Common myeloid progenitor, CD34-positive (primary cell): ENCODE results near the gene CFAP300.

ENCODE experiments used
- CTCF ChIA-PET: fragments of 350-600 bp; sonication (Branson Sonifier 250); formaldehyde crosslinking; loops from one replicate; lab custom pipeline; 2021; ENCODE audit warnings: antibody characterized with exemption; lab: Charles Lee
- POLR2A ChIA-PET: fragments of 350-600 bp; sonication (Branson Sonifier 250); formaldehyde crosslinking; loops from one replicate; lab custom pipeline; 2021; ENCODE audit warnings: antibody characterized with exemption; lab: Charles Lee
- DNase-seq, 3 donors: peaks; one replicate each; pipeline versions ENCODE4 v3.0.0 to v3.0.0-alpha.2; 2013
- H3K27ac ChIP-seq, 2 experiments: 1 replicate in 1 of 2; 2 replicates in 1 of 2; pipeline ENCODE4 v1.7.0; 2013; ENCODE audit warnings: inconsistent platforms in 2 of 2, low read length in 2 of 2, mild to moderate bottlenecking in 2 of 2, low read depth in 1 of 2, moderate library complexity in 1 of 2; ENCODE audit not compliant: severe bottlenecking in 2 of 2, insufficient read depth in 1 of 2, poor library complexity in 1 of 2
- H3K27me3 ChIP-seq, 5 experiments: replicated peaks in 2 of 5; 1 replicate in 3 of 5; 2 replicates in 2 of 5; pipeline versions ENCODE4 v1.6.1 to v1.7.0; 2013; ENCODE audit warnings: low read length in 4 of 5, mild to moderate bottlenecking in 2 of 5, moderate library complexity in 2 of 5, inconsistent platforms in 1 of 5; ENCODE audit not compliant: insufficient read depth in 5 of 5, control insufficient read depth in 4 of 5
- H3K36me3 ChIP-seq, 4 experiments: 1 replicate in 2 of 4; 2 replicates in 2 of 4; pipeline versions ENCODE4 v1.6.1 to v1.7.0; 2013; ENCODE audit warnings: low read length in 3 of 4, control low read depth in 1 of 4, mild to moderate bottlenecking in 1 of 4; ENCODE audit not compliant: control insufficient read depth in 4 of 4, insufficient read depth in 4 of 4
- H3K4me1 ChIP-seq, 4 experiments: 1 replicate in 3 of 4; 2 replicates in 1 of 4; pipeline versions ENCODE4 v1.6.1 to v1.7.1; 2013; ENCODE audit warnings: low read length in 3 of 4, mild to moderate bottlenecking in 3 of 4, control low read depth in 1 of 4, inconsistent platforms in 1 of 4, moderate library complexity in 1 of 4; ENCODE audit not compliant: control insufficient read depth in 4 of 4, insufficient read depth in 4 of 4; ENCODE audit errors: control extremely low read depth in 1 of 4
- H3K4me3 ChIP-seq, 7 experiments: 1 replicate in 4 of 7; 2 replicates in 3 of 7; pipeline versions ENCODE4 v1.5.1 to v1.7.0; 2013; ENCODE audit warnings: mild to moderate bottlenecking in 7 of 7, low read length in 6 of 7, moderate library complexity in 6 of 7, inconsistent platforms in 2 of 7, low read depth in 2 of 7, control low read depth in 1 of 7; ENCODE audit not compliant: insufficient read depth in 4 of 7, control insufficient read depth in 1 of 7; ENCODE audit errors: extremely low read depth in 1 of 7
- H3K9me3 ChIP-seq, 5 experiments: 1 replicate in 4 of 5; 2 replicates in 1 of 5; pipeline versions ENCODE4 v1.6.1 to v1.7.1; 2013; ENCODE audit warnings: low read length in 4 of 5, mild to moderate bottlenecking in 2 of 5, inconsistent platforms in 1 of 5, low read depth in 1 of 5, moderate library complexity in 1 of 5; ENCODE audit not compliant: control insufficient read depth in 4 of 5, insufficient read depth in 2 of 5; ENCODE audit errors: control extremely low read depth in 1 of 5
- WGBS: methylation state at CpG from one replicate; pipeline ENCODE4 v1.1.5; 2013; ENCODE audit not compliant: insufficient coverage; 5-methylcytosine and 5-hydroxymethylcytosine counted together

CFAP300 gene

DNA sequence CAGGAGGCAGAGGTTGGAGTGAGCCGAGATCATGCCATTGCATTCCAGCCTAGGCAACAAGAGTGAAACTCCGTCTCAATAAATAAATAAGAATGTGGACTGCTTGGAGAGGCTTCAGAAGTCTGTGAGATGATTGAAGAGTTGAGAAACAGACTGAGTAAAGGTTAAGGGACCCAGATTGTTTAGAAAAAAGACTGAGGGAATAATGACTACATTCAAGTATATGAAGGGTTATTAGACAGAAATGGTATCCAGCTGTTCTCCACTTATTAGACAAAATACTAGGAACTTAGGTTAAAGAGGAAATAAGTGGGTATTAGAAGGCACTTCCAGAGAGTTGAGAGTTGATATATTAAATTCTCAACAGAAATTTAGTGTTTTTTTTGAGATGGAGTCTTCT lies 52.5 kb downstream of the CFAP300 start:
- Histone ChIP-seq H3K9me3 (no peaks in the 10 kb centered on the region), H3K27me3 (peaks cover 7 to 59% (median 26%) of the 10 kb centered on the region in 5 experiments), H3K36me3 (no peaks in the 10 kb centered on the region), H3K27ac (no peak overlapping the region), H3K4me3 (no peak overlapping the region), H3K4me1 (no peaks in the 10 kb centered on the region)
- ChIA-PET CTCF (interaction anchor here (0.6 to 1.6 kb wide), 3 partner anchors 10 to 121 kb away, joined by 3 to 4 read pairs (median 4); no protein-coding TSS in a partner anchor), POLR2A (no interaction called here)
- 100% methylated on average over 2 of the region's 2 CpGs for WGBS
- no peak for DNase-seq

DNA sequence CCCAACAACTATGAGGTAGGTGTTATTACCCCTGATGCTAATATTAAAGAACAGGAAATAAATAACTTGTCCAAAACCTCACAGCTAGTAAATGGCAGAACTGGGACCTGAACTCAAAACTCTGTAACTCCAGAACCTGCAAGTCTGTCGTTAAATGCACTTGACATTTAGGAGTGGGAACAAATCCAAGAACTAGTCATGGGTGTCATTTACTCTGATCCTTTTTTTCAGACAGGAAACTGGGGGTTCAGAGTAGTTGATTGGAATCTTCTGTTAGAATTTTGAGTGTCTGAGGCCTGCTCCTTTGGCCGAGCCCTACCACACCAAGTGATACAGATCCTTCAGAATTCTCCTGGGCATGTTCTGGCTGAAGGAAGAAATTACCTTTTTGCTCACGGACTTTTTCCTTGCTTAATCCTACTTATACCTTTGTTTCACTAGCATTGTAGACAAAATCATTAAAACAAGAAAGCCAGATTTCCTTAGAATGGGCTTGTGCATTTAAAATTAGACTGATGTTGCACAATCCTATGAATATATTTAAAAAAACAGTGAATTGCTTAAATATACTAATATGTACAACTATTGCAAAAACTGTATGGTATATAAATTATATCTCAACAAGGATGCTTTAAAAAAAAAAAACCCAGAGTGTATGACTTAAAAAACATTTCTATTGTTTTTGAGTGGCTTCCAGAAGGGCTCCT lies 61.6 kb downstream of the CFAP300 start:
- CTCF ChIA-PET, result interaction anchor here (1.0 kb wide), 1 partner anchor 8 kb away, joined by 4 read pairs; no protein-coding TSS in a partner anchor
- Histone ChIP-seq H3K4me1 (peaks cover 0 to 22% (median 15%) of the 10 kb centered on the region in 4 experiments), H3K4me3 (no peak overlapping the region), H3K27ac (no peak overlapping the region), H3K27me3 (peaks cover 21 to 90% (median 40%) of the 10 kb centered on the region in 5 experiments), H3K36me3 (no peaks in the 10 kb centered on the region), H3K9me3 (no peaks in the 10 kb centered on the region)
- no CpG with 5 or more reads among the region's 3 CpGs for WGBS
- POLR2A ChIA-PET, result no interaction called here
- DNase-seq, result no peak

DNA sequence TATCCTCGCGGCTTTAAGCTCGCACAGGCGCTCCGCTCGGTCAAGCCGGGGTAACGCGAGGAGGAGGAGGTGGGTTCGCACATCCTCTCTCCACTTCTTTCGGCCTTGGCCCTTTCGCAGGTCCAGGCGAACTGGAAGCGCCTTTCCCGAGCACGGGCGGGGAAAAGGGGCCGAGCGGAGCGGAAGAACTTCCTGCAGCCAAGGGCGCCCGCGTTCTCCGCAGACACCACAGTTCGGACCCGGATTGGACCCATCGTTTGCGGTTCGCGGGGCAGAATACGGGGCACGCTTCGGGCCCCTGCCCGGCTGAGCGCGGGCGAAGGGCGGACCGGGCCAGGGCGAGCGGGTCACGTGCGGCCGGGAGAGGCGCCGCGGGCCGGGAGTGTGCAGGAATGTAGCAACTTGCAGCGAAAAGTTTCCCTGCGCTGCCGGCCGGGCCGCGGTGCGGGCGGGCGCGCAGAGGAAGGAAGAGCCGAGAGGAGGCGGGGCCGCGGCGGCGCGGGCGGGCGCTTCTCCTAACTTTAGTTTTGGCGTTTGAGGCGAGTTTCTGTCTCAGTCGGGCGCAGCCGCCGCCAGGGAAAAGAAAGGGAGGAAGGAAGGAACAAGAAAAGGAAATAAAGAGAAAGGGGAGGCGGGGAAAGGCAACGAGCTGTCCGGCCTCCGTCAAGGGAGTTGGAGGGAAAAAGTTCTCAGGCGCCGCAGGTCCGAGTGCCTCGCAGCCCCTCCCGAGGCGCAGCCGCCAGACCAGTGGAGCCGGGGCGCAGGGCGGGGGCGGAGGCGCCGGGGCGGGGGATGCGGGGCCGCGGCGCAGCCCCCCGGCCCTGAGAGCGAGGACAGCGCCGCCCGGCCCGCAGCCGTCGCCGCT lies 62.9 kb downstream of the CFAP300 start, which contains the start of gene YAP1:
Gene YAP1 (plus strand): TSS at position 552 of the 865 bp plus-strand sequence. CDS start 402 bp downstream, outside the sequence.
- WGBS, result 1% methylated on average over 61 of the region's 104 CpGs
- Histone ChIP-seq H3K36me3 (no peaks in the 10 kb centered on the region), H3K4me3 (peak within 1 kb of the TSS; percentile 28 to 76 (median 64)), H3K27me3 (peaks cover 21 to 92% (median 42%) of the 10 kb centered on the region in 5 experiments), H3K4me1 (peaks cover 0 to 22% (median 15%) of the 10 kb centered on the region in 4 experiments), H3K9me3 (no peaks in the 10 kb centered on the region), H3K27ac (no peak within 1 kb of the TSS)
- CTCF ChIA-PET, result interaction anchor here (1.0 kb wide), 1 partner anchor 10 kb away, joined by 4 read pairs; no protein-coding TSS in a partner anchor
- POLR2A ChIA-PET, result interaction anchor here (0.5 kb wide), 1 partner anchor 22 kb away, joined by 6 read pairs; no protein-coding TSS in a partner anchor
- DNase-seq, result peak; percentile 78 to 84 (median 79)

DNA sequence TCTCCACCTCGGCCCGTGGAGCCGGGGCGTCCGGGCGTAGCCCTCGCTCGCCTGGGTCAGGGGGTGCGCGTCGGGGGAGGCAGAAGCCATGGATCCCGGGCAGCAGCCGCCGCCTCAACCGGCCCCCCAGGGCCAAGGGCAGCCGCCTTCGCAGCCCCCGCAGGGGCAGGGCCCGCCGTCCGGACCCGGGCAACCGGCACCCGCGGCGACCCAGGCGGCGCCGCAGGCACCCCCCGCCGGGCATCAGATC lies 63.4 kb downstream of the CFAP300 start:
- peaks cover 24 to 94% (median 45%) of the 10 kb centered on the region in 5 experiments for H3K27me3 ChIP-seq
- ChIA-PET CTCF (no interaction called here), POLR2A (no interaction called here)
- H3K9me3 ChIP-seq, result no peaks in the 10 kb centered on the region
- DNase-seq, result no peak
- peak overlapping the region in 5 of 7 experiments; percentile 7 to 76 (median 69) for H3K4me3 ChIP-seq
- H3K4me1 ChIP-seq, result peaks cover 0 to 22% (median 15%) of the 10 kb centered on the region in 4 experiments
- WGBS, result 1% methylated on average over 21 of the region's 31 CpGs
- no peak overlapping the region for H3K27ac ChIP-seq
- H3K36me3 ChIP-seq, result no peaks in the 10 kb centered on the region

DNA sequence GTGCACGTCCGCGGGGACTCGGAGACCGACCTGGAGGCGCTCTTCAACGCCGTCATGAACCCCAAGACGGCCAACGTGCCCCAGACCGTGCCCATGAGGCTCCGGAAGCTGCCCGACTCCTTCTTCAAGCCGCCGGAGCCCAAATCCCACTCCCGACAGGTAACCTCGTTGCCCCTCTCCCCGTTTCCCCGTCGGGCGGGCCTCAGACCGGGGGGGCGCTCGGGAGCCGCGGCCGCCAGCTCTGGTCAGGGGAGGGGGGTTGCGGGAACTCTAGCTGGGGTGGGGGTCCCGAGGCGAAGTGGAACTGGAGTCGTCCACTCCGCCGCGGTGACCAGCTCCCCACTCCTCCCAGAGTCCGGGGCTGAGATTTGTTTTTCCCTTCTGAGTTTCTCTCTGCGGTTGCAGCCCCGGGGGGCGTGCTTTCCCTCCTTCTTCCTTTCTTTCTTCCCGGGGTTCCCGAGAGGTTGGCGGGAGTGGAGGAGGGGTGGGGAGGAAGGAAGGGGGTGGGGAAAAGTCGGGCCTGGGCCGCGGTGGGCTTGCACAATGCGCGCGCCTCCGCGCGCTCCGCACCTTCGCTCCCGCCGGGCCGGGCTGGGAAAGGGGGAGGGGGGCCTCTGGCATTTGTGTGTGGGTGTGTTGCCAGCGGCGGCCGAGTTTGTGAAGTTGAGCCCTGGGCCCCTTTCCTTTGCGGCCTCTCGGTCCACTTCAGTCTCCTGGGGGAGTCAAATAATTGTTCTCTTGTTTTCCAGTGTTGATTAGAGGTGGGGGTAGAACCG lies 64.0 kb downstream of the CFAP300 start:
- Histone ChIP-seq H3K27me3 (peaks cover 27 to 94% (median 49%) of the 10 kb centered on the region in 5 experiments), H3K9me3 (no peaks in the 10 kb centered on the region), H3K4me1 (peaks cover 0 to 22% (median 15%) of the 10 kb centered on the region in 4 experiments), H3K4me3 (peak overlapping the region in 5 of 7 experiments; percentile 7 to 76 (median 69)), H3K36me3 (no peaks in the 10 kb centered on the region), H3K27ac (no peak overlapping the region)
- peak in 1 of 3 donors; percentile 35 for DNase-seq
- CTCF ChIA-PET, result no interaction called here
- 7% methylated on average over 15 of the region's 61 CpGs for WGBS
- POLR2A ChIA-PET, result no interaction called here

DNA sequence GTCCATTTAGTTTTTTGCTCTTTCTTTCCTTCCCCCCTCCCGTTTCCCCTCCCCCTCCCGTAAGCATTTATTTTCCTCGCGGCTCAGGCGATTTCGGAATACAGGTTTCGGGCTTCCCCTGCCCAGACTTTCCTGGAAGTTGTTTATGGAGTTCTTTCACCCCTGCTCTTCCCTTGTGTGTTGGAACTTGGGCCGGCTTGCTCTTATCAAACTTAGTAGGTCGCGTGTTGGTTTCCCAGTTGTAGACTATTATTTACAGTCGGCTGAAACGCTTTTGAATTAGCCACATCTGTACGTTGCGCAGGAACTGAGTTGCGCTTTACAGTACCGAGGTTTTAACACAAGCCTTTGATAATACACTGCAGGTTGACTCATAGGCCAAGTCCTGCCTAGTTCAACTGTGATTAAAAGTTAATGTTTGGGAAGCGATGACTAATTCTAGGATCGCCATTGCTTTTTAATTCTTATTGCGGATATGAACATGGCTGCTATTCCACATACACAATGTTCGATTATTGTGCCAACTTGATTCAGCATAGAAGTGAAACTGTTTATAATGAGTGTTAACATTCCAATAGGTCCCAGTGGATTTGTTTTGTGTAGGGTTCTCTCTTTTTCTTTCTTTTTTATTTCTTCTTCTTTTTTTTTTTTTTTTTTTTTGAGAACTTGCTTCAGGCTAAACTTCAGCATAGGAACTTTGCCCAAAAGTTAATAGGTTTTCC lies 64.7 kb downstream of the CFAP300 start:
- no peaks in the 10 kb centered on the region for H3K36me3 ChIP-seq
- H3K4me1 ChIP-seq, result peaks cover 0 to 22% (median 15%) of the 10 kb centered on the region in 4 experiments
- ChIA-PET POLR2A (no interaction called here), CTCF (no interaction called here)
- H3K9me3 ChIP-seq, result no peaks in the 10 kb centered on the region
- no peak overlapping the region for H3K27ac ChIP-seq
- WGBS, result 4% methylated on average over 16 of the region's 20 CpGs
- peaks cover 27 to 95% (median 51%) of the 10 kb centered on the region in 5 experiments for H3K27me3 ChIP-seq
- peak; percentile 41 to 74 (median 67) for DNase-seq
- H3K4me3 ChIP-seq, result peak overlapping the region in 1 of 7 experiments; percentile 3
